Glutamatergic neuron (in vitro differentiated cells): Measurements from ENCODE around the gene MAD2L1BP. TPM values are rescaled to one million over a fixed set of nuclear protein-coding genes. Genes with fewer than 3 reads are reported as not detected.

Experiments used
- DNase-seq: peaks from one replicate; pipeline ENCODE4 v3.0.0; 2022
- H3K27ac Mint-ChIP-seq: one replicate; pipeline ENCODE4 v1.8.0; 2020; ENCODE audit warnings: mild to moderate bottlenecking, mixed read lengths, inconsistent platforms; ENCODE audit not compliant: unreplicated experiment
- H3K27me3 Mint-ChIP-seq: one replicate; pipeline ENCODE4 v1.8.0; 2020; ENCODE audit warnings: mild to moderate bottlenecking, moderate library complexity, mixed read lengths, inconsistent platforms; ENCODE audit not compliant: unreplicated experiment
- H3K36me3 Mint-ChIP-seq: one replicate; pipeline ENCODE4 v1.8.0; 2020; ENCODE audit warnings: mild to moderate bottlenecking, mixed read lengths, inconsistent platforms; ENCODE audit not compliant: unreplicated experiment
- H3K4me1 Mint-ChIP-seq: one replicate; pipeline ENCODE4 v1.8.0; 2020; ENCODE audit warnings: mild to moderate bottlenecking, low read depth, mixed read lengths, inconsistent platforms; ENCODE audit not compliant: unreplicated experiment
- H3K4me3 Mint-ChIP-seq: one replicate; pipeline ENCODE4 v1.8.0; 2020; ENCODE audit warnings: mild to moderate bottlenecking, mixed read lengths, inconsistent platforms; ENCODE audit not compliant: unreplicated experiment
- H3K9me3 Mint-ChIP-seq: one replicate; pipeline ENCODE4 v1.8.0; 2020; ENCODE audit warnings: mild to moderate bottlenecking, moderate library complexity, mixed read lengths, inconsistent platforms; ENCODE audit not compliant: unreplicated experiment
- CTCF ChIP-seq: fragments of 200-600 bp; sonication (generic); IDR thresholded peaks from one replicate; pipeline ENCODE4 v1.5.0; 2021; ENCODE audit not compliant: partially characterized antibody, unreplicated experiment
- total RNA-seq: library from RNA; stranded (reverse); fragmentation: NEBNext Ultra II Directional; extraction: Animal tissue kit (Norgen Biotek cat#: 25700); gene quantifications from one replicate; pipeline ENCODE4 v1.2.1, GENCODE V29; 2021; ENCODE audit not compliant: unreplicated experiment

The MAD2L1BP gene
- total RNA-seq, 1 donor from 2014 or later, result 38.8 TPM

DNA sequence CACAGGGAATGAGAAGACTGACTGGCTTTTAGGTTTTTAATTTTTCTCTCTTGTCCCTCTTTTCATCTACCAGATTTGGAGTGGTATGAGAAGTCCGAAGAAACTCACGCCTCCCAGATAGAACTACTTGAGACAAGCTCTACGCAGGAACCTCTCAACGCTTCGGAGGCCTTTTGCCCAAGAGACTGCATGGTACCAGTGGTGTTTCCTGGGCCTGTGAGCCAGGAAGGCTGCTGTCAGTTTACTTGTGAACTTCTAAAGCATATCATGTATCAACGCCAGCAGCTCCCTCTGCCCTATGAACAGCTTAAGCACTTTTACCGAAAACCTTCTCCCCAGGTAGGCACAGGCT lies 644 bp downstream of the MAD2L1BP start:
- H3K27me3 Mint-ChIP-seq, result peaks cover 2% of the 10 kb centered on the region
- peaks cover 7% of the 10 kb centered on the region for H3K4me1 Mint-ChIP-seq
- DNase-seq, result no peak
- peak overlapping the region; percentile 97 for H3K4me3 Mint-ChIP-seq
- no peak for TF ChIP-seq CTCF
- H3K27ac Mint-ChIP-seq, result peak overlapping the region; percentile 97
- peaks cover 6% of the 10 kb centered on the region for H3K9me3 Mint-ChIP-seq
- H3K36me3 Mint-ChIP-seq, result peaks cover 5% of the 10 kb centered on the region

DNA sequence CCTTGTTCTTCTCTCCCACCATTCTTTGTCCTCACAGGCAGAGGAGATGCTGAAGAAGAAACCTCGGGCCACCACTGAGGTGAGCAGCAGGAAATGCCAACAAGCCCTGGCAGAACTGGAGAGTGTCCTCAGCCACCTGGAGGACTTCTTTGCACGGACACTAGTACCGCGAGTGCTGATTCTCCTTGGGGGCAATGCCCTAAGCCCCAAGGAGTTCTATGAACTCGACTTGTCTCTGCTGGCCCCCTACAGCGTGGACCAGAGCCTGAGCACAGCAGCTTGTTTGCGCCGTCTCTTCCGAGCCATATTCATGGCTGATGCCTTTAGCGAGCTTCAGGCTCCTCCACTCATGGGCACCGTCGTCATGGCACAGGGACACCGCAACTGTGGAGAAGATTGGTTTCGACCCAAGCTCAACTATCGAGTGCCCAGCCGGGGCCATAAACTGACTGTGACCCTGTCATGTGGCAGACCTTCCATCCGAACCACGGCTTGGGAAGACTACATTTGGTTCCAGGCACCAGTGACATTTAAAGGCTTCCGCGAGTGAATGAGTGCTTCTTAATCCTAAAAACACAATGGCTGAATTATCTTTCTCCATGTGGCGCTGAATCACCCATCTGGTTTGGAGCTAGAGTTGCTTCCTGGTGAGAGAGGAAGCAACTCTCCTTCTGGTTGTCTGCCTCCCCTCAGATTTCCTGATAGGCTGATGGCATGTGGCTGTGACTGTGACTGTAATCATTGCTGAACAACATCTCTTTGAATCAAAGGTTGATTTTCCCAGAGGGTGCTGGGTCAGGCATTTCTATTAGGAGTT lies 4.6 kb downstream of the MAD2L1BP start:
- Mint-ChIP-seq H3K9me3 (peaks cover 3% of the 10 kb centered on the region), H3K27me3 (peaks cover 2% of the 10 kb centered on the region), H3K4me1 (peaks cover 7% of the 10 kb centered on the region), H3K27ac (no peak overlapping the region), H3K36me3 (peaks cover 5% of the 10 kb centered on the region), H3K4me3 (no peak overlapping the region)
- DNase-seq, result no peak
- no peak for TF ChIP-seq CTCF

- H3K36me3 Mint-ChIP-seq, result no peaks in the 10 kb centered on the region
- H3K27ac Mint-ChIP-seq, result peak within 1 kb of the TSS; percentile 39
- peak within 1 kb of the TSS; percentile 79 for H3K4me3 Mint-ChIP-seq
- no peak for TF ChIP-seq CTCF
- H3K4me1 Mint-ChIP-seq, result no peaks in the 10 kb centered on the region
- peaks cover 3% of the 10 kb centered on the region for H3K27me3 Mint-ChIP-seq
- DNase-seq, result peak; percentile 85
- H3K9me3 Mint-ChIP-seq, result peaks cover 11% of the 10 kb centered on the region
These were observed 9.4 kb downstream of the MAD2L1BP start, which contains the start of gene RSPH9 for GRCh38 chr6:43644940-43645612. Gene RSPH9 (plus strand): TSS chr6:43645036. CDS start chr6:43645099, 63 bp downstream.

GRCh38 chr6:43645613-43645964 lies 9.9 kb downstream of the MAD2L1BP start:
- Mint-ChIP-seq H3K27me3 (peaks cover 5% of the 10 kb centered on the region), H3K4me1 (no peaks in the 10 kb centered on the region), H3K36me3 (no peaks in the 10 kb centered on the region), H3K27ac (no peak overlapping the region), H3K9me3 (peaks cover 11% of the 10 kb centered on the region), H3K4me3 (peak overlapping the region; percentile 79)
- no peak for DNase-seq
- TF ChIP-seq CTCF, result no peak

- Mint-ChIP-seq H3K4me3 (no peak overlapping the region), H3K27ac (no peak overlapping the region), H3K36me3 (no peaks in the 10 kb centered on the region), H3K9me3 (peaks cover 11% of the 10 kb centered on the region), H3K4me1 (no peaks in the 10 kb centered on the region), H3K27me3 (peaks cover 5% of the 10 kb centered on the region)
- TF ChIP-seq CTCF, result no peak
- DNase-seq, result no peak
These were observed 12.0 kb downstream of the MAD2L1BP start for GRCh38 chr6:43647613-43648012.
